ENCODE data around the gene RIN2. TPM values are rescaled to one million over a fixed set of nuclear protein-coding genes. Genes with fewer than 3 reads are reported as not detected.

Gene RIN2
- total and polyA plus RNA-seq, 4 donors, result 3.4 to 16.6 (median 6.3) TPM

- Histone ChIP-seq H3K27me3 (ENCODE audit: control insufficient read depth in 4 of 4, insufficient read depth in 4 of 4, low read length in 3 of 4) (no peaks in the 10 kb centered on the region), H3K9ac (ENCODE audit: low read depth in 1 of 2, low read length in 2 of 2) (no peak overlapping the region), H3K9me3 (ENCODE audit: control insufficient read depth in 4 of 4, low read length in 3 of 4) (no peaks in the 10 kb centered on the region), H3K4me1 (ENCODE audit: control insufficient read depth in 4 of 4, insufficient read depth in 4 of 4, low read length in 3 of 4) (peaks cover 0 to 6% (median 3%) of the 10 kb centered on the region in 4 donors), H3K27ac (ENCODE audit: low read depth in 1 of 2, low read length in 2 of 2) (no peak overlapping the region), H3K36me3 (ENCODE audit: control insufficient read depth in 4 of 4, insufficient read depth in 3 of 4, low read depth in 1 of 4, low read length in 3 of 4) (no peaks in the 10 kb centered on the region), H3K4me3 (ENCODE audit: low read depth in 1 of 3, low read length in 3 of 3) (no peak overlapping the region)
- no peak for DNase-seq (ENCODE audit: low spot score)
- WGBS, result 86% methylated on average over 7 of the region's 7 CpGs
- TF ChIP-seq REST (IDR thresholded peaks at IDR 0.05) (no peak), JUND (IDR thresholded peaks at IDR 0.05) (no peak), ATF3 (IDR thresholded peaks at IDR 0.05) (no peak), NR2F2 (IDR thresholded peaks at IDR 0.05) (no peak), EGR1 (IDR thresholded peaks at IDR 0.05; ENCODE audit: low read depth in 2 of 2) (no peak), MAX (IDR thresholded peaks at IDR 0.05) (no peak), ZBTB33 (IDR thresholded peaks at IDR 0.05) (no peak), RAD21 (IDR thresholded peaks at IDR 0.05) (no peak), CTCF (IDR thresholded peaks at IDR 0.05; ENCODE audit: low read depth, low read length, missing input control) (no peak), TAF1 (conservative IDR thresholded peaks at IDR 0.05) (no peak), GABPA (IDR thresholded peaks at IDR 0.05 in 1 of 2, conservative IDR thresholded peaks at IDR 0.05 in 1 of 2) (no peak)
These were observed 23.2 kb downstream of the RIN2 start for GRCh38 chr20:19781235-19781634.

- no peak for TF ChIP-seq FOXA2 (IDR thresholded peaks at IDR 0.05)
- TF ChIP-seq RXRA (IDR thresholded peaks at IDR 0.05), result no peak
- TF ChIP-seq REST (IDR thresholded peaks at IDR 0.05), result no peak
- no peak for TF ChIP-seq NR2F2 (IDR thresholded peaks at IDR 0.05)
- TF ChIP-seq HNF4G (IDR thresholded peaks at IDR 0.05), result no peak
- Histone ChIP-seq H3K9me3 (ENCODE audit: control insufficient read depth in 4 of 4, low read length in 3 of 4) (no peaks in the 10 kb centered on the region), H3K9ac (ENCODE audit: low read depth in 1 of 2, low read length in 2 of 2) (no peak overlapping the region), H3K27me3 (ENCODE audit: control insufficient read depth in 4 of 4, insufficient read depth in 4 of 4, low read length in 3 of 4) (no peaks in the 10 kb centered on the region), H3K4me3 (ENCODE audit: low read depth in 1 of 3, low read length in 3 of 3) (no peak overlapping the region), H3K4me1 (ENCODE audit: control insufficient read depth in 4 of 4, insufficient read depth in 4 of 4, low read length in 3 of 4) (peaks cover 0 to 6% (median 3%) of the 10 kb centered on the region in 4 donors), H3K27ac (ENCODE audit: low read depth in 1 of 2, low read length in 2 of 2) (no peak overlapping the region), H3K36me3 (ENCODE audit: control insufficient read depth in 4 of 4, insufficient read depth in 3 of 4, low read depth in 1 of 4, low read length in 3 of 4) (no peaks in the 10 kb centered on the region)
- 95% methylated on average over 3 of the region's 3 CpGs for WGBS
- no peak for DNase-seq (ENCODE audit: low spot score)
These were observed 24.6 kb downstream of the RIN2 start for GRCh38 chr20:19782669-19783068.

All from liver (tissue), 9 donors.